NCI-H1092 (cell line): Measurements from ENCODE around the gene CHSY3.
"Not testable (repeated sequence)": the region's sequence is repeated elsewhere in the genome, so short reads cannot be mapped to it uniquely, and the experiment has no call there.

ENCODE experiments used
- DNase-seq: peaks from one replicate; lab custom pipeline; 2025; lab: John Stamatoyannopoulos, UW

The CHSY3 gene

GRCh38 chr5:130164966-130165365 lies 260.7 kb downstream of the CHSY3 start:
- no peak for DNase-seq

DNA sequence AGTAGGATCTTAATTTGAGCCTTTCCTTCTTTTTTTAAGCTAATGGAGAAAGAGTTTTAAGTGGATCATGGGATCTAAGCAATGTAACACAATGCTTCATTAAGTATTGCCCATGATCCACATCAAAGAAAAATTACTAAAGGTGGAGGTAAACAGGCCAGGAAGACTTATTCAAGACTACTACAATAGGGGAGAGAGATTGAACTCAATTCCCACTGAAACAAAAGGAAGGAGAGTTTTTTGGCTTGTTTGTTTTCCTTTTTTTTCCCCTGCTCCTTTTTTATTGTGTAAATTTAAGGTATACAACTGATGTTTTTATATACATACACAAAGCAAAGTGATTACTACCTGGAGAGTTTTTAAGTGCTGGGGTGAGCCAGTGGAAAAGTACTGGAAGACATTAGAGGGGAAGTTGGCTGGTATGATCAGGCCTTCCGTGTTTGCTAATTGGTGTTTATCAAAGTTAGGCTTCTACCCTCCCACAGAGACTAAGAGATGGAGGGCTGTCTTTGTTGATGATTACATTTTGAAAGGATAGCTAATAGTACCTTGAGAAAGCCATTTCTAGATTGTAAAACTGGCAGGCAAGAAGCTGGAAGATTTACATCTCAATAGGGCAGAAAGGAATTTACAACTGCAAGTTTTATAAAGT lies 262.7 kb downstream of the CHSY3 start:
- no peak for DNase-seq

DNA sequence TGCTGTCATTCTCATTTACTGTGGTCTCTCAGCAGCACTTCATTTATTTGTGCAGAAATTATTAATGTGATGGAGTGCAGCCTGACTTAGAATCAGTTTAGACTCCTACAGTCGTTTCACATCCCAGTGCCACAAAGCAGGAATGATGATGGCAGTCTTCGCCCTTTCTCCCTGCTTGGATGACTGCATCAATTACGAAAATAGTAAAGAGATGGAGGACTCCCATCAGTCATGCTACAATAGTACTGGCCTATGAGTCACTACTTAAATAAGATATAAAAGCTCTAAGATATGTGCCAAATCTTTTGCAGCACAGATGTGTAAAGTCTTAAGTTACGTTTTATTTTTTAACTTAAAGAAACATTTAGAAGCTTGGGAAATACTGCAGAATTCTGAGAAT lies 263.9 kb downstream of the CHSY3 start:
- DNase-seq, result no peak

DNA sequence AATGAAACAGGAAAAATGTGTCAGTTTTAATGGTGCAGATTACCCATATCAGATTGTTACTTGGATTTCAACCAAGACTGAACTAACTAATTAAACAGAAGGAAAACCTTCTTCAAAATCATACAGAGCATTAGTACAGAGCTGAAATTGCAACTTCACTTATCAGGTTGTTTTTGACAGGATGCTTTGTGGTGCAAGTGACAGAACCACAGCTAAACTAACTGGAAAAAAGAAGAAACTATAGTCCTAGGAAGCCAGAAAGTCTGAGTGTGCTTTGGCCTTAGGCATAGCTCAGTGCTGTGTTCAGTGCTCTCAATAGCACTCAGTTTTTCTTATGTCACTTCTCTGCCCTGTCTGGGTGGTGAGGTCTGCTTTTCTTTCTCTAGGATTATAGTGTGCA lies 267.4 kb downstream of the CHSY3 start:
- no peak for DNase-seq

- no peak for DNase-seq
Observed at GRCh38 chr5:130183115-130183514, 278.9 kb downstream of the CHSY3 start.

- no peak for DNase-seq
Observed at GRCh38 chr5:130189961-130190360, 285.7 kb downstream of the CHSY3 start.

DNA sequence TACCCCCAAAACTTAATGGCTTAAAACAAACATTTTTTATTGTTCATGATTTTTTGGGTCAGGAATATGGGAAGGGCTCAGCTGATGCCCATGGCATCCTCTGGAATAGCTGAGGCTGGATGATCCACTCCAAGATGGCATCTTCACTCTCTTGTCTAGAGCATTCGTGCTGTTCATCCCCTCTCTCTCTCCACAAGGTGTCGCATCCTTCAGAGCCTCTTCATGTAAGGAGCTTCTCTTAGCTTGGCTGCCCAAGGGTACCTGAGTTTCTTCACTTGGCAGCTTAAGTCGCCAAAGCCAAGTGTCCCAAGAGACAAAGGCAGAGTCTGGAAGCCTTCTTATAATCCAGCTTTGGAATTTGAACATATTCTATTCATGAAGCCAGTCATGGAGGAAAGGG lies 294.7 kb downstream of the CHSY3 start:
- no peak for DNase-seq

DNA sequence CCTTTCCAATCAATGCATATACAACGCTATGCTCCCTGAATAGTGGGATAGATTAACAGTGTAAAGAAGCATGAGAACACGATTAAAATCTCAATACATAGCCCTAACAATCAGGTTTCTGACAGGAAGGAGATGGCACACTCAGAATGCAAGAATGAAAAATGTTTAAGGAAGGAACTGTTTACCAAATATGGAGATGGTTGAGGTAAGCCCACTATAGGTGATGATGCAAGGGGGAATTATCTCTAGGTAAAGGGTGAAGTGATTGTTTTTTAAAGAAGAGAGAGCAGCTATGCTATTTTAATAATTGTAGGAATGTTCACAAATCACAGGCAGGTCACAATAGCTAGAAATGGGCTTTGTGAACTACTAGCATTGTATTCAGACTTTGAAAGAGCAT lies 302.4 kb downstream of the CHSY3 start:
- DNase-seq, result no peak

GRCh38 chr5:130213607-130214006 lies 309.3 kb downstream of the CHSY3 start:
- DNase-seq, result no peak

GRCh38 chr5:130216286-130216685 lies 312.0 kb downstream of the CHSY3 start:
- no peak for DNase-seq

GRCh38 chr5:130222573-130222972 lies 318.3 kb downstream of the CHSY3 start:
- DNase-seq, result no peak

- not testable (repeated sequence) for DNase-seq
Observed at GRCh38 chr5:130226556-130226955, 322.3 kb downstream of the CHSY3 start.

DNA sequence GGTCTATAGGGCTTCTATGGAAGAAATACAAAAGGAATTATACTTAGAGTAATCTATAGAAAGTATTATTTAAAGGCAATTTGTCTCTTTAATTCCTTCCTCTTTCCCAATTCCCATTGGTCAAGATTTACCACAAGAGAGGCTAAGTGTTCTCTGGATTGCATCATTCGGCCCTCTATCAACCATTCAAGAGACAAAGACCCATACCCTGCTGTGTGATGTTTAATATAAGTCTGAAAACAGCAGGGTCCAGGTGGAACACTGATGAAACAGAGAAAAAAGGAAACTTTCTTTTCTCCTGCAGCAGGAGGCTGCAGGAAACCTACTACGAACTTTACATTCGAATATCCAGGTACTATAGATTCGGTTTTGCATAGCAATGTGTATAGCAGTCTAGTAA lies 323.4 kb downstream of the CHSY3 start:
- DNase-seq, result no peak

DNA sequence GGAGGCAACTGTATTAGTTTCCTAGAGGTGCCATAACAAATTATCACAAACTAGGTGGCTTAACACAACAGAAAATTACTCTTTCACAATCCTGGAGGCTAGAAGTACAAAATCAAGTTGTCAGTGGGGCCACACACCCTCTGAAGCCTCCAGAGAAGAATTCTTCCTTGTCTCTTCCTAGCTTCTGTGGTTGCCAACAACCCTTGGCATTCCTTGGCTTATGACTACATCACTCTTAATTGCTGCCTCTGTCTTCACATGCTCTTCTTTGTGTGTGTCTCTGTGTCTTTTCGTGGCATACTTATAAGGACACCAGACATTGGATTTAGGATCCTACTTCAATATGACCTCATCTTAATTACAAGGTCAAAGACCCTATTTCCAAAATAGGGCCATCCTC lies 327.5 kb downstream of the CHSY3 start:
- no peak for DNase-seq

DNA sequence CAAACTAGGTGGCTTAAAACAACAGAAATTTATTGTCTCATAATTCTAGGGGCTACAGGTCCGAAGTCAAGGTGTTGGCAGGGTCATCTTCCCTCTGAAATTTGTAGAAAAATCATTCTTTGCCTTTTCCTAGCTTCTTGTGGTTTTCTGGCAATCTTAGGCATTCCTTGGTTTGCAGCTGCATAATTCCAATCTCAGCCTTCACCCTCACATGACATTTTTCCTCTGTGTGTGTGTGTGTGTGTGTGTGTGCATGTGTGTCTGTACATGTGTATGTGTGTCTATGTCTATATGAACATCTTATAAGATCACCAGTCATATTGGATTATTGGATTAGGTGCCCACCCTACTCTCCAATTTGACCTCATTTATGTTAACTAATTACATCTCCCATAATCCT lies 330.6 kb downstream of the CHSY3 start:
- DNase-seq, result no peak
